Suppressor macrophage (primary cell): ENCODE data around the gene PTX4.
"Not testable (repeated sequence)": the region's sequence is repeated elsewhere in the genome, so short reads cannot be mapped to it uniquely, and the experiment has no call there.

Experiments used
- DNase-seq, 4 experiments: peaks; one replicate each; pipeline ENCODE4 v3.0.0-alpha.2; 2020 to 2022

Gene PTX4

DNA sequence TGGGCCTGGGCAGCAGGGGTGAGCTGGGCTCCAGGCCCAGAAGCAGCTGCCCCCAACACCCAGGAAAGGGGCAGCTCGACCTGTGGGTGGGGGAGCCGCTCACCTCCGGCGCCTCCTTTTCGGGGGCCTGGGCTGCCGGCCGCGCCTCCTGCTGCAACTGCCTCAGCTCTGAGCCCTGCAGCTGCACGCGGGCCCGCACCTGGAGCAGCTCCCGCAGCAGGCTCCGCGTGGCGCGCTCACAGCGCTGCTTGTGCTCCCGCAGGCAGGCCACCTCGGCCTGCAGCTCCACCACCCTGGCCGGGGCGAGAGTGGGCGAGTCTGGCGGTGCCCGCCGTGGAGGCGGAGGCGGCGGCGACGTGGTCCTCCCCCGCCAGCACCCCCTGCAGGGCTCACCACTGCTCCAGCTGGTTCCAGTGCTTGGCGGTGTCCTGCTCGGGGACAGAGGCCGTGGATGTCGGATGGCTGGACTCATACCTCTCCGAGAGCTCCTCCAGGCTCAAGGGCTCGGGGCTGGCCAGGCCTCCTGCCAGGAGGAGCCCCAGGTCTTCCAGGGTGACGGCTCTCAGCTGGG is 45.3 kb downstream of the PTX4 start:
- DNase-seq: no peak

- no peak for DNase-seq
Measured at GRCh38 chr16:1442697-1443096, 46.0 kb downstream of the PTX4 start.

DNA sequence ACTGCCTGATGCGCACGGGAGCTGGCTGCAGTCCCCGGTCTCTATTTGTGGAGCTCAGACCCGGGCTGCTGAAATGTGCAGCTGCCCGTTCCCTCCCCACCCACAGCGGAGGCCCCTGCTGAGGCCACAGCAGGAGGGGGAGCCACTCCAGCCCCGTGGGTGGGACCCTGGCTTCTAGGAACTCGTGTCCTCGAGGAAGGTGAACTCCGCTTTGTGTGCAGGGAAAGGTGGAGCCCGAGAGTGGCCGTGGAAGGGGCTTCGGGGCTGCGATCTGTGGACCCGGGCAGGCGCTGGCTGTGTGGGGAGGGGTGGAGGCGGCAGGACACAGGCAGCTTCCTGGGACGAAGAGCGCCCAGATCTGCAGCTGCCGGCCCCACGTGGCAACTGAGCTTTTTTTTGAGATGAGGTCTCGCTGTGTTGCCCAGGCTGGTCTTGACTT is 47.3 kb downstream of the PTX4 start:
- DNase-seq: no peak

DNA sequence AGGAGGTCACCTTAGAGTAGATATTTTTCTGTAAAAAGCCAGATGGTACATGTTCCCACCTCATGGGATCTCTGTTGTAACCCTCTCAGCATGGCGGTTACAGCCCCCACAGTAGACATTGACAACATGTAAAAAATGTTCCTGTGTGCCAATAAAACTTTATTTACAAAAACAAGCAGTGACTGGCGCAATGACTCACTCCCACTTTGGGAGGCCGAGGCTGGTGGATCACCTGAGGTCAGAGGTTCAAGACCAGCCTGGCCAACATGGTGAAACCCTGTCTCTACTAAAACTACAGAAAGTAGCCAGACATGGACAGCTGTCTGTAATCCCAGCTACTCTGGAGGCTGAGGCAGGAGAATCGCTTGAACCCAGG is 49.1 kb downstream of the PTX4 start:
- not testable (repeated sequence) for DNase-seq

DNA sequence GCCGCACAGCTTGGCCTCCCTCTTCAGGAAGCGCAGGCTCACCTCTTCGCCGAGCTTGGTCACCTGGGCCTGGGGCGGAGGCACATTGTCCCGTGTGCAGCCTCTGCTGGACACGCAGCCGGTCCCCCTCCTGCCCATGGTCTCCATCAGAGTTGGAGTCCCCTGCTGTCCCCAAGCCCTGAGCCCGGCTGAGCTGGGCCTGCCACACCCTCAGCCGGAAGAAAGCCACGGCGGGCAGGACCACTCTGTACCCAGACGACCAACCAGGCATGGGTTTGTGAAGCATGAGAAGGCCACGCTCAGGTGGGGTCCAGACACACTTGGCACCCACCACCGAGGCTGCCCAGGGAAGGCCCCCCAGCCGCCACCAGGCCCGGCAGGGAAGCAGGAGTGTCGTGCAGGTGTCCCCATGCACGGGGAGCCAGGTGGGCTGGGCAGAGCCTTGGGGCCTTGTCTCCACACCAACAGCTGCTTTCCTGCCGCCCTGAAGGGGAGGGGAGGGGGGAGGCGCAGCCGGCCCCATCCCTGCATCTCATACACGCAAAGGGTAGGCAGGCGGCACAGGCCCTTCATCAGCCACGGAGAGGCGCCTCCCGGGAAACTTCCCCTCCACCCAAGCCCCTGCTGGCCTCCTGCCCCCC is 49.6 kb downstream of the PTX4 start:
- no peak for DNase-seq

DNA sequence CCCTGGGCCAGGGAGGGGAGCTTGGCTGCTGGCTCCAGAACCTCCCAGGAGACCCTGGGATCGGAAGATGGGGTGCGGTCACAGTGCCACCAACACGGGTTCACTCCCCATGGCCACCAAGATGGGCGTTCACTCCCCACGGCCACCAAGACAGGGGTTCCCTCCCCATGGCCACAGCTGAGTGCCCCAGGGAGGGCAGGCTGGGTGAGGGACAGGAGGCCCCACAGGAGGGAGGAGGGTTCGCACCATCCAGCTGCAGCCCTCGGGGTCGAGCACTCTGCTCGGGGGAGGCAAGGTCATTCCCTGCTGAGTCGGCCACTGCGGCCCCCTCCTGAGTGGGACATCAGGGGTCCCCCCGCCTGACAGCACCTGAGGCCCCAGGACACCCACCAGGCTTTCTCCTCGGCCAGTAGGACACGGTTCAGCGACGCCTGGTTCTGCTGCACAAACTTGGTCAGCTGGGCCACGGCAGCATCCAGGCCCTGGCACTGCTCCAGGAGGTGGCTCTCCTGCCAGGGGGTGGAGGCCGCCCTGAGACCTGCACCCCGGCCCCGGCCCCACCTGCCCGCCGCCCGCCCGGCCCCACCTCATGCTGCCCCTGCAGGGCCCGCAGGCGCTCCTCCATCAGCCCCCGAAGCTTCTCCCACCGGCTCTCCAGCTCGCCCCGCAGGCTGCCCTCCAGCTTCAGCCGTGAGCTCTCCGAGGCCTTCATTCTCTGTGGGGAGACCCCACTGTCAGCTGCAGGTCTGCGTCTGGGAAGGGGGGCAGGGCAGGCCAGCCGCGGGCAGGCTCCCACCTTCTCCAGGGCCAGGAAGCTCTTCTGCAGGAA is 50.3 kb downstream of the PTX4 start:
- no peak for DNase-seq

DNA sequence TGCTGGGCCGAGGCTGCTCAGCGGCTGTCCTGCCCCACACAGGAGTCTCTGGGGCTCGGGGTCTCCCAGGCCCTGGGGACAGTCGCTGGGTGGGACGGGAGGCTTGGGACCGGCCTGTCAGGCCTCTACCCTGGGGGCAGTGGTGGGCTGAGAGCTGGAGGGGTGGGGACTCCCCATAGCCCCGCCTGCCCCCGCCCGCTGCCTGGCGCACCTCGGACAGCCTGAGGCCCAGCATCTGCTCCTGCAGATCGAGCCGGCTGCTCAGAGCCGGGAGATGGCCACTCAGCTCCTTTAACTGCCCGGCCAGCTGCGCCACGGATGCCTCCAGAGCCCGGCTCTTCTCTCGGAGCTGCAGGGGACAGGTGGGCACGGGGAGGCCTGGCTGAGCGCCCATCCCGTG is 51.1 kb downstream of the PTX4 start:
- no peak for DNase-seq

DNA sequence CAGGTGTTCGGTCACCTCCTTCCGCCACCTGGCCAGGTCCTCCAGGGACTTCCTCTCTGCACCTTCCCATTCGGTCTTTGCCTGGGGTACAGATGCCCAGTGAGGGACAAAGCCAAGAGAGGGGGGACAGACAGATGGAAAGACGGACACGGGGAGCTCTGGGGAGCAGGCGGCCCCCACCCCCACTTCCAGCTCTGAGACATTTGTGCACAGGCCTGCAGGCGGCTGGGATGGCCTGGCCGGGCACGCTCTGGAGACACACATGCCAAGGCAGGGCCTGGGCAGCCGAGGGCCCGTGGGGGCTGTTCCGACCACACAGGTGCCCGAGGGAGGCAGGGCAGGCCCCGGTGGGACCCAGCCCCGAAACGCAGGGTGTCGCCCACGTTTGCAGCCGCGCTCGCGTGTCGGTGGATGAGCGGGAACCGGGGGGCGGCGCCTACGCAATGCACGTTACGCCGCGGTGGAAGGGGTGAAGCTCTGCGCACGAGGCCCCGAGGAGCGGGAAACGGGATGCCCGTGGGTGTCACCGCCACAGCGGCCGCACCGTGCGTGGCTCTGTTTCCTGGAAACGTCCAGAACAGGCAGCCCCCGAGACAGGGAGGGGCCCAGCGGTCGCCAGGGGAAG is 51.9 kb downstream of the PTX4 start:
- no peak for DNase-seq

GRCh38 chr16:1435921-1436697 is 52.6 kb downstream of the PTX4 start:
- no peak for DNase-seq
